HCT116 (cell line): ENCODE data around the gene OBSL1.

Experiments used
- CTCF ChIP-seq, 3 experiments: fragments of 200-600 bp in 1 of 3; sonication (generic) in 1 of 3; IDR thresholded peaks in 2 of 3; conservative IDR thresholded peaks in 1 of 3; 2 replicates each; pipeline ENCODE4 v1.5.1; 2012 to 2017; ENCODE audit warnings: low read depth in 2 of 3, low read length in 2 of 3, antibody characterized with exemption in 1 of 3, borderline replicate concordance in 1 of 3, control low read depth in 1 of 3, mild to moderate bottlenecking in 1 of 3, mixed read lengths in 1 of 3, mixed run types in 1 of 3, moderate library complexity in 1 of 3; ENCODE audit not compliant: insufficient read depth in 1 of 3
- MAX ChIP-seq: IDR thresholded peaks from 2 replicates; pipeline ENCODE4 v1.6.1; 2012
- POLR2A ChIP-seq: IDR thresholded peaks from 2 replicates; pipeline ENCODE4 v1.7.0; 2011; ENCODE audit warnings: borderline replicate concordance; ENCODE audit not compliant: insufficient read depth, insufficient read length; ENCODE audit errors: extremely low read depth
- REST ChIP-seq: IDR thresholded peaks from 2 replicates; pipeline ENCODE4 v1.6.1; 2012; ENCODE audit warnings: low read depth
- SRF ChIP-seq: IDR thresholded peaks from 2 replicates; pipeline ENCODE4 v1.6.1; 2012; ENCODE audit warnings: low read depth

- TF ChIP-seq CTCF (IDR thresholded peaks at IDR 0.05 in 2 of 3, conservative IDR thresholded peaks at IDR 0.05 in 1 of 3; ENCODE audit: borderline replicate concordance in 1 of 3, insufficient read depth in 1 of 3, low read depth in 2 of 3, low read length in 2 of 3) (no peak), POLR2A (no peak), SRF (no peak), REST (no peak), MAX (no peak)
Observed at GRCh38 chr2:219540784-219541504, 30.4 kb downstream of the OBSL1 start.
